Mesothelial cell of epicardium (in vitro differentiated cells): ENCODE measurements around the gene PRKN. TPM values are rescaled to one million over a fixed set of nuclear protein-coding genes. Genes with fewer than 3 reads are reported as not detected.

ENCODE experiments used
- DNase-seq, 2 experiments: peaks; one replicate each; pipeline ENCODE4 v3.0.0; 2021; ENCODE audit warnings: low spot score in 2 of 2; ENCODE audit not compliant: unreplicated experiment in 2 of 2
- H3K27ac Mint-ChIP-seq: 2 replicates; pipeline ENCODE4 v1.8.0; 2021; ENCODE audit warnings: mixed read lengths
- H3K27me3 Mint-ChIP-seq: 2 replicates; pipeline ENCODE4 v1.8.0; 2021; ENCODE audit warnings: low read depth, mixed read lengths
- H3K36me3 Mint-ChIP-seq: 2 replicates; pipeline ENCODE4 v1.8.0; 2021; ENCODE audit warnings: mixed read lengths
- H3K4me1 Mint-ChIP-seq: 2 replicates; pipeline ENCODE4 v1.8.0; 2021; ENCODE audit warnings: mixed read lengths
- H3K4me3 Mint-ChIP-seq: 2 replicates; pipeline ENCODE4 v1.8.0; 2021; ENCODE audit warnings: mild to moderate bottlenecking, moderate library complexity, mixed read lengths
- H3K9me3 Mint-ChIP-seq: 2 replicates; pipeline ENCODE4 v1.8.0; 2021; ENCODE audit warnings: mixed read lengths
- total RNA-seq: library from RNA; stranded (reverse); gene quantifications from 3 replicates; pipeline ENCODE4 v1.2.1, GENCODE V29; 2021
- TF ChIP-seq, protein P1 (sequence below): fragments of 200-600 bp; sonication (generic); IDR thresholded peaks from one replicate; pipeline ENCODE4 v1.5.0; 2021; ENCODE audit warnings: antibody characterized with exemption; ENCODE audit not compliant: unreplicated experiment

Gene PRKN
- total RNA-seq, 1 donor from 2014 or later = 7.6 TPM

DNA sequence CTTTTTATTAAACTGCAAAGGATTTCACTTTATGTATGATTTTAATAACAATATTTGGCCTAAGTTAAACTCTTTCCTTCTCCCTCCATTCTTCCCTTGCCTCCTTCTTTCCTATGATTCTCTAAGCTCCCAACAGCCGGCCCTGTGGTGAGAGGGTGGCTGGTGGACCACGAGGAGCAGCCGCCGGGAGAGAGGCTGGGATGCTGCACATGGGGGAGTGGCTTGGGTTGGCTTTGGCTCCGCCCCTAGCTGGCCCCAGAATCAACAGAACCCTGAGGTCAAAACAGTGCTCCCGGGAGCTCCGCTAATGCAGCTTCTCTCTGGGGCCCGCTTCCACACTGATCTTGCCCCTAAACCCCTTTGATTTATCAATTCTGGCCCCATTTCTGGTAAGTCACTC lies 1063.9 kb downstream of the PRKN start:
- peaks cover 20% of the 10 kb centered on the region for H3K9me3 Mint-ChIP-seq
- TF ChIP-seq, protein P1, sequence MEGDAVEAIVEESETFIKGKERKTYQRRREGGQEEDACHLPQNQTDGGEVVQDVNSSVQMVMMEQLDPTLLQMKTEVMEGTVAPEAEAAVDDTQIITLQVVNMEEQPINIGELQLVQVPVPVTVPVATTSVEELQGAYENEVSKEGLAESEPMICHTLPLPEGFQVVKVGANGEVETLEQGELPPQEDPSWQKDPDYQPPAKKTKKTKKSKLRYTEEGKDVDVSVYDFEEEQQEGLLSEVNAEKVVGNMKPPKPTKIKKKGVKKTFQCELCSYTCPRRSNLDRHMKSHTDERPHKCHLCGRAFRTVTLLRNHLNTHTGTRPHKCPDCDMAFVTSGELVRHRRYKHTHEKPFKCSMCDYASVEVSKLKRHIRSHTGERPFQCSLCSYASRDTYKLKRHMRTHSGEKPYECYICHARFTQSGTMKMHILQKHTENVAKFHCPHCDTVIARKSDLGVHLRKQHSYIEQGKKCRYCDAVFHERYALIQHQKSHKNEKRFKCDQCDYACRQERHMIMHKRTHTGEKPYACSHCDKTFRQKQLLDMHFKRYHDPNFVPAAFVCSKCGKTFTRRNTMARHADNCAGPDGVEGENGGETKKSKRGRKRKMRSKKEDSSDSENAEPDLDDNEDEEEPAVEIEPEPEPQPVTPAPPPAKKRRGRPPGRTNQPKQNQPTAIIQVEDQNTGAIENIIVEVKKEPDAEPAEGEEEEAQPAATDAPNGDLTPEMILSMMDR = no peak
- no peaks in the 10 kb centered on the region for H3K27me3 Mint-ChIP-seq

DNA sequence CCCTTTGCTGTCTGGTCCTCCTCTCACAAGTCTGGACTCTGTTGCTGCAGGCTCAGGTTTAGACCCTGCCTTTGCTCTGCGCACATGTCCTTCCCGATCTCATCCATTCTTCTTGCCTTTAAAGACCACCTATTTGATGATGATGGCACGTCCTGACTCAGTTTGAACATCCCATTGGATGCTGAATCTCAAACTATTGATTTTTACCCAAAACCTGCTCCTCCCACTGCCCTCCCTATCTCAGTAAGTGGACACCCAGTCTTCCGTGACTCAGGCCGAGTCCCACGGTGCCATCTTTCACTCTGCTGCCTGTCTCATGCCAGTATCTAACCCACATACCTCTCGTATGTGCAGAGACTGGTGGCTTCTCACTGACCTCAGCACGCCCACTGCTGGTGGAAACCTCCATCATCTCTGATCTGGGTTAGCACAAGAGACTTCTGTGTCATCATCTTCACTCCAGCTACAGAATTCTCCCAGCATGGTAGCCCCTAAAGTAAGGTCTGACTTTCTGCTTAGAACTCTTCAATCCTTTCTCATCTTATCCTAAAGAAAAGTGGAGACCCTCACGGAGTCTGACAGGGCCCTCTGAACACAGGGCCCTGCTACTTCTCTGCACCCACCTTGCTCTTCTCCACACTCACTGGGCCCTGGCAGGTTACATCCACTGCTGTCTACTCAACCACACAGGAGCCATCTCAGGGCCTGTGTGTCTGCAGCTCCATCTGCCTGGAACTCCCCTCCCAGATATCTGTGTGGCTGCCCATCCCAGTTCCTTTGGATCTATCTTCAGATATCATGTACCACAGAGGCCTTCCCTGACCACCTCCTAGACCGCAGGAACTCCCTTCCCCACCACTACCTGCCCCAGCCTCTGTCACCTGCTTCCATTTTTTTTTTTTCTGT lies 1066.6 kb downstream of the PRKN start:
- H3K4me1 Mint-ChIP-seq = no peaks in the 10 kb centered on the region
- H3K9me3 Mint-ChIP-seq = peaks cover 20% of the 10 kb centered on the region
- no peak overlapping the region for H3K4me3 Mint-ChIP-seq
- TF ChIP-seq, protein P1 = no peak
- no peak overlapping the region for H3K27ac Mint-ChIP-seq
- H3K27me3 Mint-ChIP-seq = no peaks in the 10 kb centered on the region
- H3K36me3 Mint-ChIP-seq = no peaks in the 10 kb centered on the region
- DNase-seq = no peak

More for the DNA sequence above, 1063.9 kb downstream of the PRKN start:
- no peak overlapping the region for H3K27ac Mint-ChIP-seq
- no peaks in the 10 kb centered on the region for H3K4me1 Mint-ChIP-seq
- no peak overlapping the region for H3K4me3 Mint-ChIP-seq
- no peak for DNase-seq
- H3K36me3 Mint-ChIP-seq = no peaks in the 10 kb centered on the region

DNA sequence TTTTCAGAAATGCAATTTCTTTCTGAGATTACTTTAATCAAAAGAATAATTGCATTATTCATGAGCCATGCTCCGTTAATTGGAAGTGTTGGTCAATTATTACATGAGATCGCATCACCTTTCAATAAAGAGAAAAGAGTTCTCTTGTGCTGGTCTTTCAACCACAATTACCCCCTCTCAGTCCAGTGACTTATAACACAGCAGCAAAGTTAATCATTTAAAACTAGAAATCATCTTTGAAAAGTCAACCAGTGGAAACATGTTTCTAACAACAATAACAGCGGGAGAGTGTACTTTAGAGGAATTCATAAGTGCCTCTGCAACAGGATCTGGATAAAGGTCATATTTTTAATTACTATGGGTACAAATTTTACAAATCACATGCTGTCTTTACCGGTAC lies 1069.4 kb downstream of the PRKN start:
- Mint-ChIP-seq H3K27me3 (no peaks in the 10 kb centered on the region), H3K9me3 (peaks cover 12% of the 10 kb centered on the region), H3K4me3 (no peak overlapping the region), H3K4me1 (no peaks in the 10 kb centered on the region), H3K36me3 (no peaks in the 10 kb centered on the region), H3K27ac (no peak overlapping the region)
- TF ChIP-seq, protein P1 = no peak
- DNase-seq = no peak

DNA sequence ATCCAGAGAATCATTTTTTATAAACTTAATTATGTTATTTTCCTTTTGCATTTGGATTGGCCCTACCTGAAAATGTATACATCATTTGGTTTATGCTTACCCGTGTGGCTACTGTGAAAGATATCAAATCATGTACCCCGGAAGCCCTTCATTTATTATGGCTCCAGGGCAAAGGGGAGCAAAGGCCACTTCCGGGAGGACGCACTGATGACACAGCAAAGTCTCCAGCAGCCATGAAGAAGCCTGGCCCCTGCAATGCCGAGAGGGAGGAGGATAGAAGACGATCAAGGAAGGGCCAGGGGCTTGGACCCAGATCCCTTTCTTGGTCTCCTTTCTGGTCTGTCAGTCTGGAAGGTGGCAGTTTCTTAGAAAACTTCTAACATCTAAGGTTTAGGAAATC lies 1073.4 kb downstream of the PRKN start:
- Mint-ChIP-seq H3K27me3 (peaks cover 2% of the 10 kb centered on the region), H3K4me1 (no peaks in the 10 kb centered on the region), H3K27ac (no peak overlapping the region), H3K4me3 (no peak overlapping the region), H3K36me3 (no peaks in the 10 kb centered on the region), H3K9me3 (peaks cover 4% of the 10 kb centered on the region)
- TF ChIP-seq, protein P1 = no peak
- DNase-seq = no peak

DNA sequence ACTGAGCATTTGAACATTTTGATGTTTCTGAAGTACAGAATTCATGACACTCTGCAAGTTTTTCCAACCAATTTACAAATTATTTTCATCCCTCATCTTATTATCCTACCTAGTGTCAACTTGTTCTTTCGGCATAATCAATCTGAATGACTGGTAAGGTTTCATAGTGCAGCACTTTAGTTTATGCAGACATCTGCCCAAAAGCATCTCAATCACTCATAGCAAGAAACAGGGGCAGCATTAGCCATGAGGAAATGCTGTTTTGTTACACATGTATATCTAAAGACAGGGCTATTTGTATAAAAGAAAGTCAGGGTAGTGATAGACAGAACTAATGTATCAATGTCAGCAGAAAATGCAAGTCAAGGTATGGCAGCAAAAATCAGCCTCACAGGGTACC lies 1075.6 kb downstream of the PRKN start:
- TF ChIP-seq, protein P1 = no peak
- Mint-ChIP-seq H3K36me3 (no peaks in the 10 kb centered on the region), H3K4me1 (no peaks in the 10 kb centered on the region), H3K27ac (no peak overlapping the region), H3K9me3 (peaks cover 4% of the 10 kb centered on the region), H3K4me3 (no peak overlapping the region), H3K27me3 (peaks cover 2% of the 10 kb centered on the region)
- DNase-seq = no peak
